ENCODE data around the gene EXPH5. TPM values are rescaled to one million over a fixed set of nuclear protein-coding genes. Genes with fewer than 3 reads are reported as not detected.

Gene EXPH5
- total and polyA plus RNA-seq, 9 of the 15 experiments (the other 6 are each of a cell fraction or from before 2014, with no cell fraction given) = 1.3 to 8.5 (median 4.8) TPM

DNA sequence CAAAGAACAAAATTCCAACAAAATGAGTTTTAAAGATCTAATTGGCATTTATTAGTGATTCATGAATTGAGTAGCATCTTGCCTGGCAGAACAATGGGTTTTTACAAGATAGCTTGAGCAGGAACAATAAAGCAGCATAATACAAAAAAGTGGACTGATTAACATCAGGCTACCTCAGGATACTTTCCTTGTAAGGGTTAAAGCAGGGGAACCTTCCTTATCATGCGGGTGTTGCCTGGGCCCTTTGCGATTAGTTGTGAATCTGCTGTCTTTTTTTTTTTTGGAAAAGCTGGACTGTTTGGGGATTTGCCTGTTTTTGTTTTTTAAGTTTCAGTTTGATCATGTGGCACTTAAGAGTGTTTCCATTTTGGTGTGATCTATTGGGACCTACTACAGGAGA lies 37.5 kb downstream of the EXPH5 start (continued):
- TF ChIP-seq, protein P1, sequence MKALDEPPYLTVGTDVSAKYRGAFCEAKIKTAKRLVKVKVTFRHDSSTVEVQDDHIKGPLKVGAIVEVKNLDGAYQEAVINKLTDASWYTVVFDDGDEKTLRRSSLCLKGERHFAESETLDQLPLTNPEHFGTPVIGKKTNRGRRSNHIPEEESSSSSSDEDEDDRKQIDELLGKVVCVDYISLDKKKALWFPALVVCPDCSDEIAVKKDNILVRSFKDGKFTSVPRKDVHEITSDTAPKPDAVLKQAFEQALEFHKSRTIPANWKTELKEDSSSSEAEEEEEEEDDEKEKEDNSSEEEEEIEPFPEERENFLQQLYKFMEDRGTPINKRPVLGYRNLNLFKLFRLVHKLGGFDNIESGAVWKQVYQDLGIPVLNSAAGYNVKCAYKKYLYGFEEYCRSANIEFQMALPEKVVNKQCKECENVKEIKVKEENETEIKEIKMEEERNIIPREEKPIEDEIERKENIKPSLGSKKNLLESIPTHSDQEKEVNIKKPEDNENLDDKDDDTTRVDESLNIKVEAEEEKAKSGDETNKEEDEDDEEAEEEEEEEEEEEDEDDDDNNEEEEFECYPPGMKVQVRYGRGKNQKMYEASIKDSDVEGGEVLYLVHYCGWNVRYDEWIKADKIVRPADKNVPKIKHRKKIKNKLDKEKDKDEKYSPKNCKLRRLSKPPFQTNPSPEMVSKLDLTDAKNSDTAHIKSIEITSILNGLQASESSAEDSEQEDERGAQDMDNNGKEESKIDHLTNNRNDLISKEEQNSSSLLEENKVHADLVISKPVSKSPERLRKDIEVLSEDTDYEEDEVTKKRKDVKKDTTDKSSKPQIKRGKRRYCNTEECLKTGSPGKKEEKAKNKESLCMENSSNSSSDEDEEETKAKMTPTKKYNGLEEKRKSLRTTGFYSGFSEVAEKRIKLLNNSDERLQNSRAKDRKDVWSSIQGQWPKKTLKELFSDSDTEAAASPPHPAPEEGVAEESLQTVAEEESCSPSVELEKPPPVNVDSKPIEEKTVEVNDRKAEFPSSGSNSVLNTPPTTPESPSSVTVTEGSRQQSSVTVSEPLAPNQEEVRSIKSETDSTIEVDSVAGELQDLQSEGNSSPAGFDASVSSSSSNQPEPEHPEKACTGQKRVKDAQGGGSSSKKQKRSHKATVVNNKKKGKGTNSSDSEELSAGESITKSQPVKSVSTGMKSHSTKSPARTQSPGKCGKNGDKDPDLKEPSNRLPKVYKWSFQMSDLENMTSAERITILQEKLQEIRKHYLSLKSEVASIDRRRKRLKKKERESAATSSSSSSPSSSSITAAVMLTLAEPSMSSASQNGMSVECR (CRISPR knock-in tag; IDR thresholded peaks at IDR 0.05) = no peak
- TF ChIP-seq ESRRA (IDR thresholded peaks at IDR 0.05; ENCODE audit: borderline replicate concordance, low read depth) = no peak
- TF ChIP-seq ZC3H11A (IDR thresholded peaks at IDR 0.05; ENCODE audit: low read depth, low read length) = no peak
- TF ChIP-seq, protein P2, sequence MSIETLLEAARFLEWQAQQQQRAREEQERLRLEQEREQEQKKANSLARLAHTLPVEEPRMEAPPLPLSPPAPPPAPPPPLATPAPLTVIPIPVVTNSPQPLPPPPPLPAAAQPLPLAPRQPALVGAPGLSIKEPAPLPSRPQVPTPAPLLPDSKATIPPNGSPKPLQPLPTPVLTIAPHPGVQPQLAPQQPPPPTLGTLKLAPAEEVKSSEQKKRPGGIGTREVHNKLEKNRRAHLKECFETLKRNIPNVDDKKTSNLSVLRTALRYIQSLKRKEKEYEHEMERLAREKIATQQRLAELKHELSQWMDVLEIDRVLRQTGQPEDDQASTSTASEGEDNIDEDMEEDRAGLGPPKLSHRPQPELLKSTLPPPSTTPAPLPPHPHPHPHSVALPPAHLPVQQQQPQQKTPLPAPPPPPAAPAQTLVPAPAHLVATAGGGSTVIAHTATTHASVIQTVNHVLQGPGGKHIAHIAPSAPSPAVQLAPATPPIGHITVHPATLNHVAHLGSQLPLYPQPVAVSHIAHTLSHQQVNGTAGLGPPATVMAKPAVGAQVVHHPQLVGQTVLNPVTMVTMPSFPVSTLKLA (conservative IDR thresholded peaks at IDR 0.05) = no peak
- no peak for TF ChIP-seq ZBED1 (IDR thresholded peaks at IDR 0.05)
- TF ChIP-seq ADNP (tag; IDR thresholded peaks at IDR 0.05) = 0 out of 2 replicates have a peak, but pooled peaks have one; percentile 54
- no peak for TF ChIP-seq RBM34 (IDR thresholded peaks at IDR 0.05; ENCODE audit: borderline replicate concordance, insufficient read depth, low read length)
- no peak for TF ChIP-seq FOXA3 (CRISPR knock-in tag; conservative IDR thresholded peaks at IDR 0.05 in 1 of 2, IDR thresholded peaks at IDR 0.05 in 1 of 2)
- TF ChIP-seq SMARCC2 (IDR thresholded peaks at IDR 0.05; ENCODE audit: low read depth) = 0 out of 2 replicates have a peak, but pooled peaks have one; percentile 29
- no peak for TF ChIP-seq ZNF79 (CRISPR knock-in tag; IDR thresholded peaks at IDR 0.05; ENCODE audit: low read depth)
- TF ChIP-seq, protein P3, sequence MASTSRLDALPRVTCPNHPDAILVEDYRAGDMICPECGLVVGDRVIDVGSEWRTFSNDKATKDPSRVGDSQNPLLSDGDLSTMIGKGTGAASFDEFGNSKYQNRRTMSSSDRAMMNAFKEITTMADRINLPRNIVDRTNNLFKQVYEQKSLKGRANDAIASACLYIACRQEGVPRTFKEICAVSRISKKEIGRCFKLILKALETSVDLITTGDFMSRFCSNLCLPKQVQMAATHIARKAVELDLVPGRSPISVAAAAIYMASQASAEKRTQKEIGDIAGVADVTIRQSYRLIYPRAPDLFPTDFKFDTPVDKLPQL (IDR thresholded peaks at IDR 0.05; ENCODE audit: extremely low read depth, insufficient read length) = no peak
- no peak for TF ChIP-seq KAT8 (IDR thresholded peaks at IDR 0.05; ENCODE audit: low read depth)
- no peak for TF ChIP-seq KDM1A (IDR thresholded peaks at IDR 0.05)
- no peak for TF ChIP-seq POU5F1 (IDR thresholded peaks at IDR 0.05; ENCODE audit: borderline replicate concordance, low read depth, low read length, partially characterized antibody)
- TF ChIP-seq FOXJ2 (tag; IDR thresholded peaks at IDR 0.05) = no peak
- TF ChIP-seq STAG1 (CRISPR knock-in tag; IDR thresholded peaks at IDR 0.05; ENCODE audit: borderline replicate concordance) = no peak
- TF ChIP-seq CBX5 (IDR thresholded peaks at IDR 0.05; ENCODE audit: borderline replicate concordance, low read depth) = no peak
- peak; percentile 75 for TF ChIP-seq ZNF384 (IDR thresholded peaks at IDR 0.05; ENCODE audit: low read depth, low read length)
- TF ChIP-seq, protein P4, sequence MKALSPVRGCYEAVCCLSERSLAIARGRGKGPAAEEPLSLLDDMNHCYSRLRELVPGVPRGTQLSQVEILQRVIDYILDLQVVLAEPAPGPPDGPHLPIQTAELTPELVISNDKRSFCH (CRISPR knock-in tag; IDR thresholded peaks at IDR 0.05) = no peak
- TF ChIP-seq, protein P4 (tag; IDR thresholded peaks at IDR 0.05) = no peak
- peak; percentile 27; the same call in 1 of the 2 replicates for TF ChIP-seq NBN (IDR thresholded peaks at IDR 0.05; ENCODE audit: low read depth)
- TF ChIP-seq MTA2 (IDR thresholded peaks at IDR 0.05; ENCODE audit: low read depth) = 0 out of 2 replicates have a peak, but pooled peaks have one; percentile 11
- peak; percentile 39 for TF ChIP-seq TAL1 (IDR thresholded peaks at IDR 0.05)
- TF ChIP-seq RB1 (IDR thresholded peaks at IDR 0.05; ENCODE audit: low read depth) = no peak
